SK-N-SH (cell line): Measurements from ENCODE around the gene CCDC89. TPM values are rescaled to one million over a fixed set of nuclear protein-coding genes. Genes with fewer than 3 reads are reported as not detected.
"Not testable (repeated sequence)": the region's sequence is repeated elsewhere in the genome, so short reads cannot be mapped to it uniquely, and the experiment has no call there.

ENCODE experiments used
- CTCF ChIA-PET: fragments of 300-600, 350-600 bp; formaldehyde crosslinking; extraction: SDS; loops from one replicate; lab custom pipeline; 2021; lab: Yijun Ruan, JAX
- POLR2A ChIA-PET: fragments of 350-600 bp; sonication (Branson Sonifier 250); formaldehyde crosslinking; extraction: SDS; loops from one replicate; lab custom pipeline; 2020; ENCODE audit warnings: antibody characterized with exemption, inconsistent platforms; lab: Yijun Ruan, JAX
- DNase-seq: peaks from one replicate; pipeline ENCODE4 v3.0.0; 2012
- H2AFZ ChIP-seq: fragments of 200-600 bp; sonication (generic); 2 replicates; pipeline ENCODE4 v1.8.1; 2016; ENCODE audit warnings: antibody characterized with exemption, mild to moderate bottlenecking, low read depth
- H3F3A ChIP-seq: fragments of 200-600 bp; sonication (generic); replicated peaks from 2 replicates; pipeline ENCODE3; 2016; ENCODE audit warnings: antibody characterized with exemption, mild to moderate bottlenecking; ENCODE audit not compliant: insufficient read depth
- H3K27ac ChIP-seq, 2 experiments: fragments of 200-500 bp in 1 of 2; fragments of 200-600 bp in 1 of 2; sonication (Bioruptor generic) in 1 of 2; sonication (generic), shearing (Covaris generic) in 1 of 2; 2 replicates each; pipeline versions ENCODE4 v1.5.1 to v1.6.1; 2014 to 2016; ENCODE audit warnings: low read depth in 2 of 2, inconsistent platforms in 1 of 2, low read length in 1 of 2, mild to moderate bottlenecking in 1 of 2, mixed read lengths in 1 of 2
- H3K27me3 ChIP-seq: fragments of 200-600 bp; sonication (generic), shearing (Covaris generic); 2 replicates; pipeline ENCODE4 v1.6.1; 2016; ENCODE audit warnings: mixed run types; ENCODE audit not compliant: insufficient read depth
- H3K36me3 ChIP-seq, 2 experiments: fragments of 200-500 bp in 1 of 2; fragments of 200-600 bp in 1 of 2; sonication (Bioruptor generic) in 1 of 2; sonication (generic) in 1 of 2; replicated peaks in 1 of 2; 2 replicates each; pipeline versions ENCODE3 to v1.5.1; 2014 to 2016; ENCODE audit warnings: low read length in 1 of 2, mild to moderate bottlenecking in 1 of 2; ENCODE audit not compliant: insufficient read depth in 2 of 2, control insufficient read depth in 1 of 2
- H3K4me1 ChIP-seq, 2 experiments: fragments of 200-500 bp in 1 of 2; fragments of 200-600 bp in 1 of 2; sonication (Bioruptor generic) in 1 of 2; sonication (generic), shearing (Covaris generic) in 1 of 2; 2 replicates each; pipeline versions ENCODE4 v1.5.1 to v1.6.1; 2014 to 2016; ENCODE audit warnings: low read depth in 1 of 2, low read length in 1 of 2, mixed run types in 1 of 2; ENCODE audit not compliant: insufficient read depth in 2 of 2, control insufficient read depth in 1 of 2
- H3K4me2 ChIP-seq: fragments of 200-600 bp; sonication (generic), shearing (Covaris generic); 2 replicates; pipeline ENCODE4 v1.6.1; 2017; ENCODE audit warnings: mixed run types
- H3K4me3 ChIP-seq, 2 experiments: fragments of 200-500 bp in 1 of 2; fragments of 200-600 bp in 1 of 2; sonication (Bioruptor generic) in 1 of 2; sonication (generic), shearing (Covaris generic) in 1 of 2; 2 replicates each; pipeline versions ENCODE4 v1.5.1 to v1.8.1; 2014 to 2016; ENCODE audit warnings: low read depth in 2 of 2, inconsistent platforms in 1 of 2, low read length in 1 of 2, mild to moderate bottlenecking in 1 of 2, mixed read lengths in 1 of 2, moderate library complexity in 1 of 2
- H3K79me2 ChIP-seq: fragments of 200-600 bp; sonication (generic); 2 replicates; pipeline ENCODE4 v1.8.1; 2017; ENCODE audit warnings: mild to moderate bottlenecking; ENCODE audit not compliant: insufficient read depth
- H3K9ac ChIP-seq: fragments of 200-600 bp; sonication (generic); 2 replicates; pipeline ENCODE4 v1.6.1; 2017; ENCODE audit warnings: mixed run types
- H3K9me2 ChIP-seq: fragments of 200-600 bp; sonication (generic); 2 replicates; pipeline ENCODE4 v1.6.1; 2017; ENCODE audit warnings: mixed run types
- H3K9me3 ChIP-seq: fragments of 200-600 bp; sonication (generic); 2 replicates; pipeline ENCODE4 v1.6.1; 2017; ENCODE audit warnings: mixed run types, mild to moderate bottlenecking, moderate library complexity
- H4K20me1 ChIP-seq: fragments of 200-600 bp; sonication (generic); 2 replicates; pipeline ENCODE4 v1.6.1; 2017; ENCODE audit warnings: mild to moderate bottlenecking, mixed run types; ENCODE audit not compliant: insufficient read depth
- CHD2 ChIP-seq: fragments of 150-350 bp; IDR thresholded peaks from 2 replicates; pipeline ENCODE4 v1.6.1; 2018; ENCODE audit warnings: low read length; ENCODE audit not compliant: partially characterized antibody
- ELF1 ChIP-seq: IDR thresholded peaks from 2 replicates; pipeline ENCODE4 v1.4.0; 2012
- FOXJ3 ChIP-seq: sonication (generic); formaldehyde crosslinking; IDR thresholded peaks from 2 replicates; pipeline ENCODE4 v1.5.1; 2020; ENCODE audit warnings: mild to moderate bottlenecking, missing genetic modification reagents
- GABPA ChIP-seq: IDR thresholded peaks from 2 replicates; pipeline ENCODE4 v1.4.0; 2012; ENCODE audit warnings: low read depth, mild to moderate bottlenecking
- MAX ChIP-seq: IDR thresholded peaks from 2 replicates; pipeline ENCODE4 v1.4.0; 2012; ENCODE audit warnings: low read depth
- PBX3 ChIP-seq: IDR thresholded peaks from 2 replicates; pipeline ENCODE4; 2012
- POLR2AphosphoS5 ChIP-seq: IDR thresholded peaks from 2 replicates; pipeline ENCODE4 v1.6.1; 2012; ENCODE audit warnings: low read depth, low read length
- RCOR1 ChIP-seq: fragments of 150-350 bp; IDR thresholded peaks from 2 replicates; pipeline ENCODE4 v1.6.1; 2017; ENCODE audit warnings: antibody characterized with exemption, low read length
- RXRA ChIP-seq: IDR thresholded peaks from 2 replicates; pipeline ENCODE4 v1.4.0; 2012; ENCODE audit warnings: low read depth, mild to moderate bottlenecking, borderline replicate concordance
- SIN3A ChIP-seq: IDR thresholded peaks from 2 replicates; pipeline ENCODE4 v1.6.1; 2012; ENCODE audit warnings: low read depth, mild to moderate bottlenecking, low read length, moderate library complexity, borderline replicate concordance
- SMC3 ChIP-seq: IDR thresholded peaks from 2 replicates; pipeline ENCODE4 v1.6.1; 2012; ENCODE audit warnings: low read depth, low read length, improper control_type of control experiment
- TAF1 ChIP-seq: IDR thresholded peaks from 2 replicates; pipeline ENCODE4 v1.6.1; 2012; ENCODE audit warnings: low read depth, mild to moderate bottlenecking, low read length, moderate library complexity, borderline replicate concordance
- USF1 ChIP-seq: IDR thresholded peaks from 2 replicates; pipeline ENCODE4 v1.4.0; 2012; ENCODE audit warnings: low read depth, borderline replicate concordance
- USF2 ChIP-seq: fragments of 150-350 bp; IDR thresholded peaks from 2 replicates; pipeline ENCODE4 v1.6.1; 2017; ENCODE audit warnings: antibody characterized with exemption, low read length, low read depth, borderline replicate concordance
- WGBS: methylation state at CpG from one replicate; pipeline ENCODE4 v1.1.6; 2017; ENCODE audit warnings: low lambda C conversion rate; 5-methylcytosine and 5-hydroxymethylcytosine counted together
- polyA plus RNA-seq, 3 experiments: library from polyadenylated mRNA; depleted of rRNA; stranded (reverse); fragments of >200 nt; gene quantifications; 2 replicates each; pipeline ENCODE4 v1.2.3, GENCODE V29; 2012

Gene CCDC89
- polyA plus RNA-seq, 1 of the 3 experiments (the other 2 are of a cell fraction) = 3.9 TPM

GRCh38 chr11:85654343-85654742 is 31.7 kb downstream of the CCDC89 start:
- WGBS = 98% methylated on average over 4 of the region's 4 CpGs
- POLR2A ChIA-PET = interaction anchor here (0.5 to 1.5 kb wide), 2 partner anchors 9 to 15 kb away, joined by 3 to 4 read pairs; no protein-coding TSS in a partner anchor

GRCh38 chr11:85652786-85653447 is 33.1 kb downstream of the CCDC89 start:
- no peaks in the 10 kb centered on the region for H3K27me3 ChIP-seq
- H4K20me1 ChIP-seq = peaks cover 17% of the 10 kb centered on the region; the same call in 1 of the 2 replicates
- no peak overlapping the region for H2AFZ ChIP-seq
- H3K9me3 ChIP-seq = no peaks in the 10 kb centered on the region
- H3K4me1 ChIP-seq = peaks cover 3 to 13% of the 10 kb centered on the region in 2 experiments; a peak in 3 of 4 replicates
- TF ChIP-seq PBX3 (0 out of 2 replicates have a peak, but pooled peaks have one; percentile 6), FOXJ3 (CRISPR knock-in tag) (no peak)
- no peak overlapping the region for H3K4me3 ChIP-seq
- H3K79me2 ChIP-seq = peaks cover 63% of the 10 kb centered on the region
- H3F3A ChIP-seq = peaks cover 24% of the 10 kb centered on the region
- H3K36me3 ChIP-seq = peaks cover 42 to 56% of the 10 kb centered on the region in 2 experiments
- ChIA-PET POLR2A (interaction anchor here (1.5 kb wide), 1 partner anchor 11 kb away, joined by 4 read pairs; no protein-coding TSS in a partner anchor), CTCF (interaction anchor here (1.2 kb wide), 1 partner anchor 9 kb away, joined by 4 read pairs; no protein-coding TSS in a partner anchor)
- H3K9me2 ChIP-seq = no peaks in the 10 kb centered on the region
- no peak overlapping the region for H3K4me2 ChIP-seq
- no peak for DNase-seq
- no peak overlapping the region for H3K9ac ChIP-seq
- no peak overlapping the region for H3K27ac ChIP-seq
- WGBS = 93% methylated on average over 3 of the region's 3 CpGs

More at GRCh38 chr11:85654343-85654742, 31.7 kb downstream of the CCDC89 start:
- DNase-seq, H3K9me3 ChIP-seq, CTCF ChIA-PET, H3K9ac ChIP-seq, H3K27me3 ChIP-seq, H3K4me3 ChIP-seq, H3K4me2 ChIP-seq, H3K27ac ChIP-seq, H2AFZ ChIP-seq, H3K9me2 ChIP-seq: not testable (repeated sequence)
- peaks cover 63% of the 10 kb centered on the region for H3K79me2 ChIP-seq
- peaks cover 0 to 21% of the 10 kb centered on the region in 2 experiments; a peak in 2 of 4 replicates for H3K4me1 ChIP-seq
- peaks cover 56 to 71% of the 10 kb centered on the region in 2 experiments for H3K36me3 ChIP-seq
- peaks cover 31% of the 10 kb centered on the region for H4K20me1 ChIP-seq
- H3F3A ChIP-seq = peaks cover 24% of the 10 kb centered on the region

- Histone ChIP-seq H3K27ac (no peak overlapping the region), H3K27me3 (no peaks in the 10 kb centered on the region), H4K20me1 (0 out of 2 replicates have a peak, but pooled peaks cover under 1% of the 10 kb centered on the region), H3K9me3 (no peaks in the 10 kb centered on the region), H3K4me1 (peaks cover 7 to 17% of the 10 kb centered on the region in 2 experiments; a peak in 3 of 4 replicates), H3K79me2 (peaks cover 47% of the 10 kb centered on the region), H2AFZ (no peak overlapping the region), H3K4me3 (no peak overlapping the region)
- POLR2A ChIA-PET = no interaction called here
- no peak for DNase-seq
- TF ChIP-seq TAF1 (no peak), USF2 (no peak), SMC3 (no peak), GABPA (no peak), CHD2 (no peak), RCOR1 (no peak), SIN3A (no peak), RXRA (no peak), MAX (no peak), POLR2AphosphoS5 (no peak; the same call in 1 of the 2 replicates), ELF1 (no peak), USF1 (no peak)
- TF ChIP-seq, all 33 proteins: peak for 0
- Histone ChIP-seq H3K4me2 (no peak overlapping the region), H3K9me2 (no peaks in the 10 kb centered on the region), H3K36me3 (peaks cover 24 to 38% of the 10 kb centered on the region in 2 experiments), H3F3A (peaks cover 24% of the 10 kb centered on the region), H3K9ac (no peak overlapping the region)
- CTCF ChIA-PET = interaction anchor here (3.3 kb wide), 1 partner anchor 13 kb away, joined by 15 read pairs; the partner anchor contains the start of gene CREBZF
- WGBS = 95% methylated on average over 1 of the region's 1 CpG
These were observed 34.9 kb downstream of the CCDC89 start for GRCh38 chr11:85651118-85651517.
